HG02571 (cell line): Measurements from ENCODE around the gene NUMB.
A peak's percentile ranks its signal among the peaks of the same experiment; 100 is the strongest.

Experiments used
- ATAC-seq: cut with Tn5 transposase; IDR thresholded peaks from one replicate; pipeline ENCODE4 v1.9.1; 2021; ENCODE audit warnings: mild to moderate bottlenecking, moderate library complexity; ENCODE audit not compliant: unreplicated experiment

The NUMB gene

DNA sequence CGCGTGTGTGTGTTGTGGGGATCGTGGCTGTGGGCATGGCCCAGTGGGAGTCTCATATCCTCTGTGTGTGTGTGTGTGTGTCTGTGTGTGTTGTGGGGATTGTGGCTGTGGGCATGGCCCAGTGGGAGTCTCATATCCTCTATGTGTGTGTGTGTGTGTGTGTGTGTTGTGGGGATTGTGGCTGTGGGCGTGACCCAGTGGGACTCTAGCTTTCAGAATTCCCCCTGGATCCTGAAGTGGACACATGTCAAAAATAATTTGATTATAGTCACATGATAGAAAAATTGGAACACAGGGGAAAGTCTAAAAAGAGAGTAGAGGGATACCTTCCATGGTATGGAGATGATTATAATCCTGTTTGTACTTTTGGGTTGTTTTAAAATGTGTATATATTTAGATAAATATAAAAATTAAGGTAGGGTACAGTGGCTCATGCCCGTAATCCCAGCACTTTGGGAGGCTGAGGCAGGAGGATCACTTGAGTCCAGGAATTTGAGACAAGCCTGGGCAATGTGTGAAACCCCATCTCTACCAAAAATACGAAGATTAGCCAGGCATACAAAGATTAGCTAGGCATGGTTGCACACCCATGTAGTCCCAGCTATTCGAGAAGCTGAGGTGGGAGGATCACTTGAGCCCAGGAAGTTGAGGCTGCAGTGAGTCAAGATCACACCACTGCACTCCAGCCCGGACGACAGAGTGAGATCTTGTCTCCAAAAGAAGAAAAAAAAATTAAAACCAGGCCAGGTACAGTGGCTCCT, 210.1 kb downstream of the NUMB start:
- no peak for ATAC-seq

DNA sequence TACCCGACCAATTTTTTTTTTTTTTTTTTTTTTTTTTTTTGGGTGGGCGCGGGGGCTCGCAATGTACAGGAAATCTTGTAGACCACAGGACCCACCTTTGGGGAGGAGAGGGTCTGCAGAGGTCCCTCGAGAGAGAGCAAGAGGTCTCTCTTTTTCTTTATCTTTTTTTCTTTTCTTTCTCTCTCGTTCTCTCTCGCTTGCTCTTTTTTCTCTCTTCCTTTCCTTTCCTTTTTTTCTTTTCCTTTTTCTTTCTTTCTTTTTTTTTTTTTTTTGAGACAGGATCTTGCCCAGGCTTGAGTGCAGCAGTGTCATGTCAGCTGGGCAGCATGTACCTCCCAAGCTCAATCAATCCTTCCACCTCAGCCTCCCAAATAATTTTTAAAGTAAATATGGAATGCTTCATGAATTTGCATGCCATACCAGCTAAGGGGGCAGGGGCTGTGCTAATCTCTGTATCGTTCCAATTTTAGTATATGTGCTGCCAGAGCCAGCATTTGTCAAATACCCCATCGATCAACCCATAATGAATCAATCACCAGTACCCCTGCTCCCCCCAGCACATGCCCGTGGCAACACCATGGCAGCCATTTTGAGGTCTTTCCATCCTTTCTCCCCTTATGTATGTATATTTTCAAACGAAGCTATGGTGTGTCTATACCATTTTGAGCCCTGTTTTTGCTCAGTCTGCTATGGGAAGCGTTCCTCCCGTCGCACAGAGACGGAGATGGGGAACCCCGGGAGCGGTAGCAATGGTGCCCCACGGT, 211.8 kb downstream of the NUMB start:
- no peak for ATAC-seq

DNA sequence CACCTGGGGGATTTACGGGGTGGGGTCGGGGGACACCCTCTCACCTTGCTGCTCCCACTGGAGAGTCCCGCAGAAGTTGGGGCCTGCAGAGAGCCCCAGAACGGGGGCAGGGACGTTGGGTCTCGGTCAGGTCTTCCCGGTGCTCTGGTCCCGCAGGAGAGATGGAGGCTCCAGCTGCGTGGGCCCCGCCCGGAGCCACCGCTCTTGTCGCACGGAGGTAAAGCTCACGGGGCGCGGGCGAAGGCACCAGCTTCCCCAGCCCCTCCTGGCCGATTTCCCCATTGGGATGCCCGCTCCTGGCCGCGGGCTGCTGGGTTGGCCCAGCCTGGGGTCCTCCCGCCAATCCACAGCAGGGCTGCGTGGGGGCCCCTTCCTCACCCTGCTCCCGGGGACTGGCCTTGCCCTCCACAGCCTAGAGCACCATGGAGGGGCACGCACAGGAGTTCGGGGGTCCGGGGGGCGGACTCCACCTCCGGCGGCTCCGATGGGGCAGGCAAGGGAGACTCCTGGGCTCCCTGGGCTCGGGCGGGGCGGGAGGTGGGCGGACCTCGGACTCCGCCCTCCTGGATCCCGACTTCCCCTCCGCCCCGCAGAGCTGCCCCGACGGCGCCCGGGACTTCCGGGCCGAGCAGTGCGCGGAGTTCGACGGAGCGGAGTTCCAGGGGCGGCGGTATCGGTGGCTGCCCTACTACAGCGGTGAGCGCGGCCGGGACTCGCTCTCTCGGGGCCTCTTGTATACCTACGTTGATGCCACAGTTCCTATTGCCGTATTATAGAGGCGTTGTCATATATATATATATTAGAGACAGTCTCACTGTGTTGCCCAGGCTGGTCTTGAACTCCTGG, 212.6 kb downstream of the NUMB start:
- ATAC-seq = peak; percentile 57

DNA sequence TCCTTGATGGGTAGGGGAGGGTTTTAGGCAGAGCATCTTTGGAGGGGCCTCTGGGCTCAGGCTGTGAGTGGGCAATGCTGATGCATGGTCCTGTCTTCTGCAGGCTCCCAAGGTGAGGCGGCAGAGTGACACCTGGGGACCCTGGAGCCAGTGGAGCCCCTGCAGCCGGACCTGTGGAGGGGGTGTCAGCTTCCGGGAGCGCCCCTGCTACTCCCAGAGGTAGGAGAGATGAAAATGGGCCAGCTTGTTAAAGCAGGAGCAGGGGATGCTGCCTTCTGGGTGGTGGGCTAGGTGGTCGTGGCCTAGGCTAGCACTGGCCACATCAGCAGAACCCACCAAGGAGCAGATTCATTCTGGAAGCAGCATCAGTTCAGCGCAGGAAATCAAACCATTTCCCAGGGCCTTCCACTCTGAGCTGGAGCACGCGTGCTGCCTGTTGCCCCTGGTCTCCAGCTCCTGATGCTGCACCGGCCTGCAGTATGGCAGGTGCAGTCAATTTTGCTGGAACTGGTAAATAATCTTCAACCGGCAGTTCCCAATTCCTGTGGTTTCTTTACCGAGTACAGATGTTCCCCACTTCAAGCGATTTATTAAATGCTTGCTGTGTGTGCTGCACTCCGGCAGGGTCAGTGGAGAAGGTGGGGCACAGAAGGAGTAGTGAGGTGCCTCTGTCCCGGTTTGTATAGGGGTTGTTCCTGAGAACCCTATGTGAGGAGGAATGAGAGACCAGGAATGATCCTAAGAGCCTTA, 213.6 kb downstream of the NUMB start:
- ATAC-seq = no peak

DNA sequence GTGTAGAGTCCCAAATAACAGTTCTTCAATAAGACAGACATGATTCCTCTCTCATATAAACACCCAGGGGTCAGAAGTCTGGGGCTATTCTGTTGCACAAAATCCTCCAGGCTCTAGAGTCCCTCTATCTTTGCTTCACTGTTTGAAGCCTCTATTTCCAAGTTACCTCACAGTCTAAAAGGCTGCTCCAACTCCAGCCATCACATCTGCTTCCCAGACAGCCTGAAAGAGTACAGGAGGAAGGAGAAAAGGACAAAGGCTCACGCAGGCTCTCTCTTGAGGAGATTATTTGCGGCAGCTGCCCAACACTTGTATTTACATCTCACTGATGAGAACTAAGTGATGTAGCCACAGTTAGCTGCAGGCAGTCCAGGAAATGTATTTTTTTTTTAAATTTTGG, 214.6 kb downstream of the NUMB start:
- no peak for ATAC-seq

DNA sequence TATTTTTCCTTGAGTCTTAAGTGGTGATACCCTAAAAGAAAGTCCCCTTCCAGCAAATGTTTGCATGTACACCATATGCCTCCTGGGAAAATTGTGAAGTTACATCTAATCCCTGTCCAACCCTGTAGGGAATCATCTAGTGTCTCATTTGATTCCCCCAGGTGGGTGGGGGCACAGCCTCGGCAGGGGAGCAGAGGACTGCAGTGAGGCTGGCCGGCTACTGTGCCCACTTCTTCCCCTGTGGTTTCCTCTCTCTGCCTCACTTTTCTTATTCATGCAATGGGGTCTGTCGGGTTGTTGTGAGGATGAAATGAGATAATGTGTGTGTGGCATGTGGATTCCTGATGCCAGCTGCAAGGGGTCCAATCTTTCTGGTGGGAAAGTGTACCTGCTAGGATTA, 215.0 kb downstream of the NUMB start:
- no peak for ATAC-seq

DNA sequence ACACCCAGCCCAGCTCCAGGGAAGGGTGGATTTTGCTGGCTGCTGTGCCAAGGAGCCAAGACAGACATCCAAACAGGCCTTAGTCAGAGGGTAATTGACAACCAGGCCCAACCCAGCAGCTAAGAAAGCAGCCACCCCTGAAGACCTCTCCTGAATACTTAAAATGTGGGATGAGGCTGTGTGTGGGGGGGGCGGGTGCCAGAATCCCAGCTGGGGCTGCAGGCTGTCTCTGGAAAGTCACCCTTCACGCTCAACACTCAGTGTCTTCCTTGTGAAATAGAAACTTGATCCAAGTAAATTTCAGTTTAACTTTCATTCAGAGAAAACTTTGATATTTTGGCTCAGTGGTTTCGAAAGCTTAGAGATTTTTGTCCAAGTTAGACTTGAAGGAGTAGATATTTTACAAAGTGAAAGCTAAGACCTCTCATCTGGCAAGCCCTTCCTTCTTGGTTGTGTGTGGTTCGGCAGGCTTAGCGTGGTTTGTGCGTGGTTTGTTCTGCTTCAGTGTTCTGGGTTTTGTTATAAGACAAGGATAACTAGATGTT, 215.9 kb downstream of the NUMB start:
- ATAC-seq = no peak

DNA sequence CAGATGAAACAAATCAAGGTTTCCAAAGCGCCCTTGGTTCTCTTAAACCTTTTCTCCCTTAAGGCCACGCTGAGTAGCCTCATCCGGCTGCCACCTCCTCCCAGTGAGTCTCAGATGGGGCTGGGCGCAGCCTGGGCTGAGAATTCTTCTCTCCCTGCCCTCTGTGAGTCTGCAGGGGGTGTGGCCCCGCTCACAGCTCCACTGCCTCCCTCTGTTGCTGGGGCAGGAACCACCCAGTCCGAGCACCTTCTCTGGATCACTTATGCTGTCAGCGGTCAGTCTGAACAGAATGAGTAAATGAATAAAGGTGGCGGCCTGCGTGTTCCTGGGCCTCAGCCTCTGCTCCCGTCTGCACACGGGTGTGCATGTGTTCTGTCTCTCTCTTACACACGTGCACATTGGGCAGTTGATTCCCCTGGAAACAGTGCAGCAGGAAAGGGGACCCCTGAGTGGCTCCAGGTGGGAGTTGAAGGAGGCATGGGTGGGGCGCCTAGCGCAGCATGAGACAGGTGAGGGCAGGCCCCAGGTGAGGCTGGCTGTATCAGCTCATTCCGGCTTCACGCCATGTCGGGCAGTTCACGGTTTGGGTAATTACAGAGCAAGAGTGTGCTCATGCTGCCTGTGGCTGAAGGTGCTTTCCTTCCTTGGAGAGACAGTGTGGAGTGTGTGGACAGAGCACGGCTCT, 216.7 kb downstream of the NUMB start:
- no peak for ATAC-seq

DNA sequence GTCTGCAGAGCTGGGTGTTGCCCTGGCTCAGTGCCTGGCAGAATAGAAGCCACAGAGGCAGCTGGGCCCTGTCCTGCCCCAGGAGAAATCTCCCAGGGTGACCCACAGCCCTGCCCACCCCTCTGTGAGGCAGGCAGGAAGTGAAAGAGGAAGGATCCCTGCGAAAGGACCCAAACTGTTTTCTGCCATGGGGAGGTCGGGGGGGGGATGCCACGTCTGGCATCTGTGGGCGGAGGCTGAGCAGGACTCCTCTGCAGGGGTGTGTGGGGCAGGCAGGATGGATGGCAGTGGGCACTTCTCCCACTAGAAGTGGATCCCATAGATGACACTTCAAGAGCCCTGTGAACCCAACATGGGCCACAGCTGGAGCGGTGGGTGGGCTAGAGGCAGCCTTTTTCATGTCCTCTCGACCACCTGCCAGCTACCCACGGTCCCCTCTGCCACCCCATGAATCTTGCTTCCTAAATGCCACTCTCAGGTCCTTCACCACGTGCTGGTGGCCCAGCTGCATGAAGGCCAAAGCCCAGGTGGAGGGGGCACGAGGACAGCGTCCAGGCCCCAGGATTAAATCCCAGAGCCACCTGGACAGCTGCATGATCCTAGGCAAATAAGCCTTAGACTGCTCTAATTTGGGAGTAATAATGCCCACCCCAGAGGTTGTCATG, 217.4 kb downstream of the NUMB start:
- no peak for ATAC-seq

DNA sequence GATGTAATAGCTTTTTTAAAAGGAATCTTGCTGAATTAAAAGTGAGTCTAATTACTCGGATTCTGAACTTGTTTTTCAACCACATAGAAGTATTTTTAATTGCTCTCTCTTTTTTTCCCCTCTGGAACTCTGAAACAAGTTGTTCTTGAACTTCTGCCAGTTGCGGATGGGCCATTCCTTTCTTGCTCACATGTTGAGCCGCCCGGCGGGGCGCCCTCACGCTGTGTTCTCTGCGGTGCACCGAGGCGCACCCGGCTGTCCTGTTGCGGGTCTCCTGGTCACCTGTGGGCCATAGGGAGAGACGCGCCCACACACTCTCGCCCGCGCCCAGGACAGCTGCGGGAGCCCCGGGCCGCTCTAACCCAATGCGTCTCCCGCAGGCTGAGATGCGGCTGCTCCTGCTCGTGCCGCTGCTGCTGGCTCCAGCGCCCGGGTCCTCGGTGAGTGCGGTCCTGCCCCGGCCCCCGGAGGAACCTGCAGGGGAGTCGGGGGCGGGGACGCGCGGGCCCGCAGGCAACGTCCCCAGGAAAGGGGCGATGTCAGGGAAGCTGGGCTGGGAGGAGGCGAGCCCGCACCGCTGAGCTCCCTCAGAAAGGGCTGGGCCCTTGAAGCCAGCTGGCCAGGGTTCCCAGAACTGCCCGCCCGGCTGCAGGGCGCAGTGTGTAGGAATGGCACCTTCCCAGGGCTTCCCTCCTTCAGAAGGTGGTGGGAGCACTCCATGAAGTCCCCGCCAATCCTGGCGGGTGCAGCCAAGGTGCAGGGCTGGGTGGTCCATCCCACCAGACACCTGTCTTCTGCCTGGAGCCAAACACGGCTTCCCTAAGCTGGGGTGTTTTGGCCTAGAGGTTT, 218.7 kb downstream of the NUMB start:
- no peak for ATAC-seq

DNA sequence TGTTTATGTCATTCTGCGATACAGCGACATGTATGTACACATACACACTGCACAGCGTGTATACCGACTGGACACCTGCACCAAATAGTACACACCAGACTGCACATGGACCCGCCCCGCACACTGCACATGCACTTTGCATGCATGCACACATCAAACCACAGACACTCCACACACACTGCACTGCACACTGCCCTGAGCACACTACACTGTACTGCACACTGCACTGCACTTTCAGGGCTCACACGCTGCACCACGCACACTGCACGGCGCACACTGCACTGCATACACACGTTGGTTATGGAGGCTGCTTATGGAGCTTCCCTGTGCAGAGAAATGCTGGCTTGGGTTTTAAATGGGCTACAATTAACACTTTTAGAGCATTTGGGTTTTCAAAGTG, 219.4 kb downstream of the NUMB start:
- ATAC-seq = no peak

DNA sequence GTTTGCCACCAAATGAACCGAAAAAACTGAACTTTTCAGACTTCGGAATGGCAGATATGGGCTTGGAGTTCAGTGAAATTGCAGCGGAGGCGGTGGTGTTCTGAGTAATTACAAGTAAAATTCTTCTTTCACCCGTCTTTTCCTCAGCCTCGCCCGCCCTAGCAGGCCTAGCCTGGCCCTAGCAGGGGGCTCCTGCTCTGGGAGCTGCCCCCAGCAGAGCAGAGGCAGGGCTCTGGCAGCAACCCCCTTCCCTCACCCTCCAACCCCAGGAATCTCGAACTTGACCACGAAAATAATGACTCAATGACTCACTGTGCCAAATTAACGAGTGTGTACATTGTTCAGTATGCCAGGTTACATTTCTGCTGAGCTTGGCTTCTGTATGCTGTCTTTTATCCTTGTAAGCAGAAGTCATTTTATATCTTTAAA, 219.9 kb downstream of the NUMB start:
- ATAC-seq = no peak

DNA sequence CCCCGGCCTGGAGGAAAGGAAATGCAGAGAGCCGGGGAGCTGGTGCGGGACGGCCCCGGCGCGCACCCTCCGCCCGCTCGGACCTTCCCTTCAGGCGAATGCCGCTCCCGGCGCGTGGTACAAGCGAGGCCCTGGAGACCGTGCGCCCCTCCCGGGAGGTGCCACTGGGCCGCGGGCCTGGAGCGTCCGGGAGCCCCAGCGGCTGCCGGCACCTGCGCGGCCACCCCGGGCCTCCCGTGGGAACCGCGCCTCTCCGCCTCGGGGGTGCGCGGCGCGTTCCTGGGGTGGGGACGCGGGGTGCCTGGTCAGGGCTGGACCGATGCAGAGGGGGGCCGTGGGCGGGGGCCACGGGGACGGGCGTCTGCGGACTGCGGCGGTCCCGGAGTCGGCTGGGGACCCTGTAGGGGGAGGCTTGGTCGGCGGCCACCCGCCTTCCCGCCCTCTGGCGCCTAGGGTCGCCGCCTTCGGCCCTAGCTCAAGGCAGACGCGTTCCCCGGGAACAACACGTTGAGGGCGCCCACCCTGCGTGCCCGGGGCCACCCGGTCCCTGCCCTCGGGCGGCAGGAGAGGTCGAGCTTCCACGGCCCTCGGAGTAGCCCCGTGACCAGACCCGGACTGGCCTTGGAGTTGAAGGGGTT, 220.4 kb downstream of the NUMB start:
- no peak for ATAC-seq

DNA sequence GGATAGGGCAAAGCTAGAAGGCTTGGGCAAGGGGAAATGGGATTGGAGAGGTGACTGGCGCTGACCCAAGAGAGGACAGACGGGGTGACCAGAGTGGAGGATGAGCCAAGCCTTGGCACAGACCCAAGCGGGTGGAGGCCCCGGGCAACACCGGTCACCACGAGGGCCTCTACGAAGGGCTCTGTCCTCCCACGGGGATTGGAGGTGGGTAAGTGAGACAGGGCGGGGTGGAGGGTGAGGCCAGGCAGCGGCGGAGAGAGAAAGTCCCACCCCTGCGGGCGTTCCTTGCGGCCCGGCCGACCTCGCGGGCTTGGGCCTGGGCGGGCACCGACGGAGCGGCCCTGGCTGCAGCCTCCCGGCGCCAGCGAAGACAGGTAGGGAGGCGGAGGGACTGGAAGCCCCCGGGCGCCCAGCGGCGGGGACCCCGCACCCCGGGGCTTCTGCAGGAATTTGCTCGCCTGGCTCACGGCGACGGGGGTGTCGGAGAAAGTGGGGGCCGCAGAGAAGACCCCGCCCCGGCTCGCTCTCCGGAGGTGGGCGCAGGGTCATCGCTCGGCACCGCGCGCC, 221.0 kb downstream of the NUMB start, which contains the start of gene PAPLN:
Gene PAPLN, plus strand, starts transcription at position 288 of the 567 bp plus-strand sequence. CDS start 2,273 bp downstream, outside the sequence.
- no peak for ATAC-seq

DNA sequence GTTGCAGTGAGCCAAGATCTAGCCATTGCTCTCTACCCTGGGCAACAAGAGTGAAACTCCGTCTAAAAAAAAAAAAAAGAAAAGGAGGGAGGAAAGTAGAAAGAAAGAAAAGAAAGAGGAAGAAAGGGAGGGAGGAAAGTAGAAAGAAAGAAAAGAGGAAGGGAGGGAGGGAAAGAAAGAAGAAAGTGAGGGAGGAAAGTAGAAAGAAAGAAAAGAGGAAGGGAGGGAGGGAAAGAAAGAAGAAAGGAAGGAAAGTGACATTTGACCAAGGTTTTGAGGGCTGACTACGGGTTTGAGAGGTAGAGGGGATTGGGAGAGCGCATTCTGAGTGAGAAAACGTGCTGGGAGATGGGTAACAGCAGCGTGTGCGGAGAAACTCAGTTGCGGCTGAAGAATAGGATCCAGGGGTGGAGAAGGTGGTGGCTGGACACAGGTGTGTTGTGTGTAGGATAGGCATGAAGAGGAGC, 221.6 kb downstream of the NUMB start:
- ATAC-seq = no peak

DNA sequence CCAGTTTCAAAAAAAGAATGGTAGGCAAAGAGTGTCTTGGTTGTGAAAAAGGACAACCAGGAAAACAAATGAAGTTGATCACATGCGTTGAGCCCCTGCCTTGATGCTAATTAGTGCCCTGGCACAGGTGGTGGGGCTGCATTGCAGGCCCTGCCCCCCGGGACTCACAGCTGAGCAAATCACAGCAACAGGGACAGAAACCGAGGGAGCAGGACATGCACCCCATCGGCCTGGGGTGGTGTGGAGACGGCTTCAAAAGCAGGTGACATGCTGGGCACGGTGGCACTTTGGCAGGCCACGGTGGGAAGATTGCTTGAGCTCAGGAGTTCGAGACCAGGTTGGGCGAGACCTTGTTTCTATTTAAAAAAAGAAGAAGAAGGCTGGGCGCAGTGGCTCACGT, 222.2 kb downstream of the NUMB start:
- ATAC-seq = no peak

DNA sequence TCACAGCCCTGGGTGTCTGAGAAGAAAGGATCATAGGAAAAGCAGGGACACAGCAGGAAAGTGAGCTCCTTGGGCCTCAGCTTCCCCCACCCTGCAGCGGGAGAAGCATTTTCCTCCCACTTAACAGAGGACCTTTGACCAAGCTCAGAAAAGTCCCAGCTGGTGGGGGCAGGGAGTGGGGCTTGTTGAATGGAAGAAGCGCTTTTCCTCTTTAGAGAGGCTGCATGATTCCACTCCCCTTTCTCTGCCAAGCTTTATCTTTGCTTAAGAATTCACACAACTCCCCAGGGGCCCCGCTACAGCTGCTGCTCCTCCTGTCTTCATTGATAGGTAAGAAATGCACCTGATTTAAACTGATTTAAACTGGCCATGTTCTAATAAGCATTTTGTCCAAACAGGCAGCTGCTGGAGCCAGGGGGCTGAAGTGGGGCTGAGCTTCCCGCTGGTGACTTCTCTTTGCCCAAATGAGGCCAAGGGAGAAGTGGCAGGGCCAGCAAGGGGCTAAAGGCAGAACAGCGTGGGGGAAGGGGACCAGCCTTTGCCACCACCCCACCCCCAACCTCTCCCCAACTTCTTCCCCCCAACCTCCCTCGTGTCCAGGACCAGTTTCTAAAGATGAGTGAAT, 222.7 kb downstream of the NUMB start:
- no peak for ATAC-seq
